Fibroblast of skin of left quadriceps (primary cell): ENCODE measurements around the gene NKAIN2.
"Not testable (repeated sequence)": the region's sequence is repeated elsewhere in the genome, so short reads cannot be mapped to it uniquely, and the experiment has no call there.

Experiments used
- DNase-seq, 2 experiments: peaks; one replicate each; pipeline ENCODE4 v3.0.0-alpha.2; 2013; ENCODE audit warnings: low read depth in 2 of 2

NKAIN2 gene

DNA sequence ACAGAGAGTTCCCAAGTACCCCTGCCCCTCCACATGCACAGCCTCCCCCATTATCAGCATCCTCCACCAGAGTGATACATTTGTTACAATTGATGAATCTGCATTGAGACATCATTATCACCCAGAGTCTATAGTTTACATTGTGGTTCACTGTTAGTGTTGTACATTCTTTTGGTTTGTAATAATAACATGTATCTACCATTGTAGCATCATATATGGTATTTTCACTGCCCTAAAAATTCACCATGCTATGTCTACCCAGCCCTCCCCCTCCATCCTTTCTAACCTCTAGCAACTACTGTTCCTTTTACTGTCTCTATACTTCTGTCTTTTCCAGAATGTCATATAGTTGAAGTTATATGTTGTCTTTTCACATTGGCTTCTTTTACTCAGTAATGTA, 884.7 kb downstream of the NKAIN2 start:
- no peak for DNase-seq

DNA sequence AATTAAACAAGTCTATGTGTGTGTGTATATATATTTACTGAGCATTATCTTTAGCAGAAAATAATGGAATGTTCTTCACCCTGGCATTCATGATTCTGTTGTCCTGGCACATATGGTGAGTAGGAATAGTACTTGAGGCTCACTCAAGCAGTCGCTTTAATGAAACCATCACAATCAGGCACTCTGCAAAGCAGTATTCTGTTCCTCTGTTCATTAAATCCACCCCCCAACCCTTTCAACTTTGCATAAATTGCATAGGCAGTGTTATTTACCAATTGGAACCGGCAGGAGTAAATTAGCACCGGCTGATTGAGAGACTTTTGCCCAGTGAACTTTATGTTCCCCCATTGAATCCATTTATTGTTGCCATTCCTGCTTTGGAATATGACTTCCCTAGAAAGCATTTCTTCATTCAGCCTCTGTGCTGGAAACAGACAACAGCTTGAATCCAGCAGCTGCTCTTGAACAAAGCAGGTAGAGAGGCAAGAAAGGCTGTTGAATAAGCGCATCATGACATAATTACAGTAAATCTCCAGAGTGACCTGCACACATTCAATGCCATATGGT, 890.6 kb downstream of the NKAIN2 start:
- DNase-seq, result no peak

DNA sequence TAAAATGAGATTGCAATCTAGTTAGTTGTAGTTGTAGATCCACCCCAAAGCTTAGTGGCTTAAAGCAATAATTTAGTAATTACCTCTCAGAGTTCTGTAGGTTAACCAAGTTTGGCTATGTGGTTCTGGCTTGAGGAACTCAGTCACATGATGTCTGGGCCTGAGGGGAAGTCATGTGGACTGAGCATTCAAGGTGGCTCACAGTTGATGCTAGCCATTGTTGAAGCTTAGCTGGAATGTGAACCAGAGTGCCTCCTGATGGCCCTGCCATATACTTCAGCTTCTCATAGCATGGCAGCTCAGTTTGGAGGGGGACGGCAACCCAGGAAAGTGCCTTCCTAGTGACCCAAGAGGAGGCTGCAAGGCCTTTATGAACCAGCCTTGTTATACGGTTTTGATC, 895.4 kb downstream of the NKAIN2 start:
- DNase-seq, result no peak

DNA sequence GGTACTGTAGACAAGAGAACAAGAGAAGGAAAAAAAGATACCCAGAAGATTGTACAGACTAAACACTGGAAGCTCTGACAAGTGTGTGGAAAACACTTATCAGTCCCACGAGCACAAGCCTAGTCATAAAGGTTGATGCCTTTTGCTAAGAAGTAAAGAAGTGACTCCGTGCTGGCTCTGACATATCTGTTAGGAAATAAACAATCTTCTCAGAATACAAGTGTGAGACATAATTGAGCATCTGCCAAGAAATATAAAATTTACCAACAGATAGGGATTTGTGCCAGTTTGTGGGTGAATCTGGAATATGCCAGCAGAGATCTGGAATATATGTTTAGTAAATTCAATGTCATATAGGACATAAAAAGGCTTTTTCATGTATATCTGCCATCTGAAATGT, 899.9 kb downstream of the NKAIN2 start:
- DNase-seq, result no peak

DNA sequence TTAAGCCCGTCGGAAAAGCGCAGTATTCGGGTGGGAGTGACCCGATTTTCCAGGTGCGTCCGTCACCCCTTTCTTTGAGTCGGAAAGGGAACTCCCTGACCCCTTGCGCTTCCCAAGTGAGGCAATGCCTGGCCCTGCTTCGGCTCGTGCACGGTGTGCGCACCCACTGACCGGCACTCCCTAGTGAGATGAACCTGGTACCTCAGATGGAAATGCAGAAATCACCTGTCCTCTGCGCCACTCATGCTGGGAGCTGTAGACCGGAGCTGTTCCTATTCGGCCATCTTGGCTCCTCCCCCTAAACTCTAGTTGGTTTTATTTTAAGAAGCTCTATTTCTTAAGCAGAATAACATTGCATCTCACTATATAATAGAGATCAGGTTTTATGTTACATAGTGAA, 908.9 kb downstream of the NKAIN2 start:
- DNase-seq, result not testable (repeated sequence)

DNA sequence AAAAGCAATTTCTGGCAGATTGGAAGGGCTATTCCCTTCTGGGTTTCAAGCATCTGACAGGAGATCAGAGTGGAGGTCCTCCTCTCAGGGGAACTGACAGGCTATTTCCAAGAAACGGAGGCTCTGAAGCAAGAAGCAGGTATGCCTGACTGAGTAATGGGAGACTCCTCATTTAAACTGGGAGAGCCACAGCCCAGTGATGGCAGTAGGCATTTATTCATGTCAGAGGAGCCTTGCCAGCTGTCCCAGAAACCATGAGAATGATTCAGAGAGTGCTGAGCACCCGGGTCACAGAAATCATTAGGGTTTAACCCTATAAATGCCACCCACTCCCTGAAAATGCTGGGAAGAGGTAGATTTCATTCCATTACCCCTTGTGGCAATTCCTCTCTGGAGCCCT, 911.1 kb downstream of the NKAIN2 start:
- DNase-seq, result no peak

DNA sequence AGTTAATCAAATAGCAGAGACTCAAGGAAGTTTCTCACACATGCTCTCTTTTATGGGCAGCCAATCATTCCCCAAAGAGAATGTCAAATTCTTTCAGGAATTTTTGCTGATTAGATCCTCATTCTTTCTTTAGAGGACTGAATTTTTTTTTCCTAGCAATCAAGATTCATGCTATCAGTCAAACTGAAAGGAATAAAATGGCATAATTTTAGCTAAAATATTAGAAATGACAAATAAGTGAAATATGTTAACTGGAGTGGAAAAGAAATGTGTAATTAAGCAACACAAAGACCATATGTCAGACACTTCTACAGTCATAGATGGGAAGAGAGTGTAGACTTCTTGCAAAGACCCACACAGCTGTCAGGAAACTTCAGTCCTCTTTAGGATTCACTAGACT, 916.2 kb downstream of the NKAIN2 start:
- DNase-seq, result no peak

DNA sequence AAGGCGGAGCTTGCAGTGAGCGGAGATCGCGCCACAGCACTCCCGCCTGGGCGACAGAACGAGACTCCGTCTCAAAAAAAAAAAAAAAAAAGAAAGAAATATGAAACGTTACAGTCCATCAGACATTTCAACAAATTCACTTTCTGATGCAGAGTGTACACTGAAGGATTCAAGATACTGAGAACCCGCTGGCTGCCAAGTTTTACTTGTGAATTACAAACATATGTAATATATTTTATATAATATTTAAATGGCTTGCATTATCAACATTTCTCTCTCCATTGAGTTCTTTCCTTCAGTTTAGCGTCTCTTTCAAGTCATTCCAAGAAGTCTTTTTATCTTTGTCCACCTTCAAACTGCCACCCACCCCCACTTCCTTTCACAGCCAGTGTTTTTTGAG, 917.7 kb downstream of the NKAIN2 start:
- no peak for DNase-seq

DNA sequence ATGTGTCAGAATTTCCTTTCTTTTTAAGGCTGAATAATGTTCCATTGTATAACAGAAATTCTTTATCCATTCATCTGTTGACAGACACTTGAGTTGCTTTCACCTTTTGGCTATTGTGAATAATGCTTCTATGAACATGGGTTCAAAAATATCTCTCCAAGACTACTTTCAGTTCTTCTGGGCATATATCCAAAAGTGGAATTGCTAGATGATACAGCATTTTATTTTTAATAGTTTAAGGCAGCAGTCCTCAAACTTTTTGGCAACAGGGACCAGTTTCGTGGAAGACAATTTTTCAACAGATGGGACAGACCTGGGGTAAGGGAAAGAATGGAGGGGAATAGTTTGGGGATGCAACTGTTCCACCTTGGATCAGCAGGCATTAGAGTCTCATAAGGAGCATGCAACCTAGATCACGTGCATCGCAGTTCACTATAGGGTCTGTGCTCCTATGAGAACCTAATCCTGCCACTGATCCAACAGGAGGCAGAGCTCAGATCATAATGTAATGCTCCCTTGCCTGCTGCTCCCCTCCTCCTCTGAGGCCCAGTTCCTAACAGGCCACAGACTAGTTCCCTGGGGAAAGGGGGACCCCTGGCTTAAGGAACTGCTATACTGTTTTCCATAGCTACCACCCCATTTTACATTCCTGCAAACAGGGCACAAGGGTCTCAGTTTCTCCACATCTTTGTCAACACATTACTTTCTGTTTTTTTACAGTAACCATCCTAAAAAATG, 918.6 kb downstream of the NKAIN2 start:
- DNase-seq, result no peak

DNA sequence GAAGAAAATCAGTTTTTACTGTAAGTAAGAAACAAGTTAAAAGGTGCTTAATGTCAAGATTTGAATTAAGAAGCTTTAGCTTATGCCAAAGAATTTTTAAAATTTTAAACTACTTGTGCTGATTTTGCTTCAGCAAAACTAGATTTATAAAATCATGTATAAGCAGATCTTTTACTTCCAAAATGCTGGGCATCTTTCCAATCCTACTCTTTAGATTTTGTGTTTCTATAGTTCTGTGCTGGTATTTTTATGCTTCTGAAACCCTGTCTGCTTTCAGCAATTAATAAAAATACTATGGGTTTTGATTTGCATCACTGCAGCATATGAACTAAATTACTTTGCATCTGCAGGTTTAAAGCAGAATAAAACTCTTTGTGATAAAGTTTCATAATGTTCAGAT, 920.0 kb downstream of the NKAIN2 start:
- no peak for DNase-seq

DNA sequence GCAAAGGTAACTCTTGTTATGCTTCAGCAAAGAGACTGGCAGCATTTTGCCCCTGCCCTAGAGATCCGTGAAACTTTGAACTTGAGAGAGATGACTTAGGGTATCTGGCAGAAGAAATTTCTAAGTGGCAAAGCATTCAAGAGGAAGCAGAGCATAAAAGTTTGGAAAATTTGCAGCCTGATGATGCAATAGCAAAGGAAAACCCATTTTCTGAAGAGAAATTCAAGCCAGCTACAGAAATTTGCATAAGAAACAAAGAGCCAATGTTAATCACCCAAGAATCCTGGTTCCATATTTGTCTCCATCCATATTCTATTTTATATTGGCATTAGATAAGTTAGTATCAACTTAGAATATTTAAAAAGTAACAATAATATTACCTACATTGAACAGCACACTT, 934.1 kb downstream of the NKAIN2 start:
- DNase-seq, result not testable (repeated sequence)

DNA sequence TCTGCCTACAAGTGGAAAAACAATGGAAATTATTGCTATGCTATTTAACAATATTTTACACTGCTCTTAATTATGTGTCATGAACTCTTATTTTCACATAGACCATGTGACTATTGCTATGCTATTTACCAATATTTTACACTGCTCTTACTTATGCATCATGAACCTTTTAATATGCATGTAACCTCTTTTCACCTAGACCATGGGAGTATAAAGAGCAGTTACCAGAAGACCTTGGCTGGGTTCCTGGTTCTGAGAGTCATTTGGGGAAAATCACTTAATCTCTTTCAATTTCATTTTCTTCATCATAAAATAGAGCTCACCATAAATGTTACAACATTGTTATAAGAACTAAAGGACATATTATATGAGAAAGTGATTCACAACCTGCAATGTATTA, 934.8 kb downstream of the NKAIN2 start:
- no peak for DNase-seq

DNA sequence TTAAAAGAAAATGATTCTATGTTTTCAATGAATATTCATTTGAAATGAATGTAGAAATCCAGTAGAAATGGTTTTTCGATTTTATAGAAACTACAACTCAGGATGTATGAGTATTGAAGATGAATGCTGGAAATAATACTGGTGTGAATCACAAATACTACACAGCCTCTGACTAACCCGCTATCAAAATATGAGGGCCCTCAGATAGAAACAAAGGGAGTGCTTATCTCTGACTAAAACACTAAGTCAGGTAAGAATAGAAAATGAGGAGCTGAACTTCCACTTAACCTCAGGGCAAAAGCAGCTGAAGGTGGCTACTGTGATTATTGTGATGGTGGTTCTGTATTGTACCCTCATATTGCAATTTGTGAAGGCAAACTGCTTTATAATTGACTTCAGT, 937.7 kb downstream of the NKAIN2 start:
- no peak for DNase-seq

DNA sequence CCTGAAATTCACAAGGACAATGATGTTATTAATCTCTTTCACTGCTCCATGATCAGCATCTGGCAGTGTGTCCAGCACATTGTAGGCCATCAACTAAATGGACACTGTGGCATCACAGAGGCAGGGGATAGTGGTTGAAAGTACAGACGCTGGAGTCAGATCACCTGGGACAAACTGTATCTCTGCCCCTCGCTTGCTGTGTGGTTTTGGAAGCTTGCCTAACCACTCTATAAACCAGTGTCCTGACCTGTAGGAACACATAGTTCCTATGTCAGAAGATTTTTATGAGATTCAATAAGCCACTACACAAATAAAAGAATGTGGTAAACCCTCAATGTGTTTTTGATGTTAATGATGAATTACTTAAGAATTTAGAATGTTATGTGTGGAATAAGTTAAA, 939.3 kb downstream of the NKAIN2 start:
- no peak for DNase-seq

DNA sequence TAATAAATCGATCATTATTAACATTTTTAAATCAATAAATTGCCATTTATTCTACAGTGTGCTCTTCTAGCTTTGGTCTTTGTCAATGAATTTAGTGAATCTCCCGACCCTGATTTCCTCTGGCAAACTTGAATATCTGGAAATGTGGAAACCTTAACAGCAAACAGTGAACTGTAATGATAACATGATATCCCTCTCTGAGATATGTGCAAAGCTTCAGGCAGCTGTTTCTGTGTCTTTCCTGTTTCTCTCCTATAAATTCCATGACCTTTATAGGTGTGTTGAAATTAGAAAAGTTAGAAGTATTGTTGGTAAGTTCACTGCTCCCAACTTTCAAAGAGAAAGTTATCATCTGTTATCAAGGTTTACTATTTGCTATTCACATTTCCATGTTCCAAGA, 939.8 kb downstream of the NKAIN2 start:
- no peak for DNase-seq

DNA sequence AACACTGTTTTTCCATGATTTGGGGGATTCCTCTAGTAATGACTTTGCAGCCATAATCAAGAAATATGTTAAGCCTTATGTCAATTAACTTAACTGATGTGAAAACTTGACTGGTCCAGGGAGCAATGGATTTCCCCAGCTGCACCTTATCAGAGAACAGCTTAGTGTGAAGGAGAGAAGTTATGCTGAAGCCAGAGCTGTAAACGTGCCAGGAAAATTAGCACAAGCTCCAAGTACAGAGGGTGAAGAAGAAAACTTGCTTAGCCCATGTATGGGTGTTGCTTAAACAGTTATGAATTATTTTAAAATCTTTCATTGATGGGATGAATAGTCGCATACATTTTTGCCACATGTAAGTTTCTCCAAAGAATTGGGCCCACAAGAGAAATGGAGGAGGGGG, 943.7 kb downstream of the NKAIN2 start:
- no peak for DNase-seq

DNA sequence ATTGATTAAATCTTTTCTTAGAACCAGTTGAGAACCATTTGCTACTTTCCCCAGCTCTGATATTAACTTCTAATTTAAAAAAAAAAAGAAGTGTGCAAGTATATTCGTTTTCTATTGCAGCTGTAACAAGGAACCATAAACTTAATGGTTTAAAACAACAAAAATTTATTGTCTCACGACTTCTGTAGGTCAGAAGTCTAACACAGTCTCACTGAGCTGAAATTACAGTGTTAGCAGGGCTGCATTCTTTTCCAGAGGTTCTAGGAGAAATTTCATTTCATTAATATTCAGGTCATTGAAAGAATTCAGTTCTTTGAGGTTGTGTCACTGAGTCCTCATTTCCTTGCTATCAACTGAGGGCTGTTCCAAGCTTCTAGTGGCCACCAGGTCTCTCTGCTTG, 945.1 kb downstream of the NKAIN2 start:
- no peak for DNase-seq

DNA sequence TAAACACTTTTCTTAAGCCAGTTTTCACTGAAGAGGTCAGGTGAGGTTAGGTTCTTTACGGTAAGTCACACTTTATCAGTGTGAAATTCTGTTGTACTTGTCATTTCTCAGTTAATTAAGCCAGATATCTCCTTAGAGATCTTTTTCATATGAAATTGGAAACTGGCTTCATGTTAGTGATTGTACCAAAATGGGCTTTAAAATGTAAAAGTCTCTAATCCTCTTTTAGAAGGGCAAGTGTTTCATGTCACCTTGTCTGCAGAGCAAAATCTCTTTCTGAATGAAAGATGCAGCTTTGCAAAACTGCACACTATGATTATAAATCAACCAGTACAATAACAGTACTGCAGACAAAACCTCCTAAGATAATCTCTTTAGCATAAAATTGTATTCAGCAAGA, 949.3 kb downstream of the NKAIN2 start:
- no peak for DNase-seq

DNA sequence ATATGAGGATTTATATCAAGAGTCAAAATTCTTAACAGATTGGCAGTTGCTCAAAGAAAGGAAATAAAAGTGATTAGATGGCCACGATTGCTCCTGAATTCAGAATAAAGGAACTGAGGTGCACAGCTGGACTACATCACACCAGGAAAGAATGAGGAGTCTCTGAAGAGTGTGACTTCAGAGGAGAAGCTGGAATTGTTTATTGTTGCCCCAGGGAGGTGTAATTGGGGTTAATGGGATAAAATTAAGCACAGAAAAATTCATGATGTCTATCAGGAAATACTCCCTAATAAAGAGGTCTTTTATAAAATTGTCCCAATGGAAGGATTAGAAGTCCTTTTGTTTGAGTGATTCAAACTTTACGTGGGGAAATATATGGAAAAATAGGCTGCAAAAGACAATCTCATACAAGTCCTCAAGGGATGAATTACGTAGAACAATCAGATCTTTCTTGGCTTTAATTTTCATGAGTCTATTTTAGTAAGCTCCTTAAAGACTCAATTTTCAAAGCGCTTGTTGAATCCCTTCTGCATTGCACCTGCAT, 950.0 kb downstream of the NKAIN2 start:
- DNase-seq, result no peak

DNA sequence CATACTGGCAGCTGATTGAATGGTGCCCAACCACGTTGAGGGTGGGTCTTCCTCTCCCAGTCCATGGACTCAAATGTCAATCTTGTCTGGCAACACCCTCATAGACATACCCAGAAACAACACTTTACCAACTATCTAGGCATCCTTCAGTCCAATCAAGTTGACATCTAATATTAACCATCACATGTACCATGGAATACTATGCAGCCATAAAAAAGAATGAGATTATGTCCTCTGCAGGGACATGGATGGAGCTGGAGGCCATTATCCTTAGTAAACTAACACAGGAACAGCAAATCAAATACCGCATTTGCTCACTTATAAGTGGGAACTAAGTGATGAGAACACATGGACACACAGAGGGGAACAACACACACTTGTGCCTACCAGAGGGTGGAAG, 951.7 kb downstream of the NKAIN2 start:
- DNase-seq, result no peak

DNA sequence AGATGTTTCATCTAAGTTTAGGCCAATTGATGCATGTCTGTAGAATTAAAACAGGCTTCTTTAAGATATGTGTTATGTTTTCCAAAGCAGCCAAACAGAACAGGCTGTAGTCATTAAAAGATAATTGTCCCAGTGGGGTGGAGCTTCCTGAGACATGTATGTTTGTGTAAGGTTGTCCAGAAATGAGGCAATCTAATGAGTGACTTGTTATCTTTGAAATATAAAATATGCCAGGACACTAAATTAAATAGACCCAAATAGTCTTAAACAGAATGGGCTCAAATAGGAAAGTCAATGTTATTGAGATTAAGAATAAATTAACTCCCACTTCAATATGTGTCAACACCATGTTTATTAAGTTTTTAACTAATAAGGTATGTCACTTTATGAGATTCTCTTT, 953.9 kb downstream of the NKAIN2 start:
- DNase-seq, result no peak

DNA sequence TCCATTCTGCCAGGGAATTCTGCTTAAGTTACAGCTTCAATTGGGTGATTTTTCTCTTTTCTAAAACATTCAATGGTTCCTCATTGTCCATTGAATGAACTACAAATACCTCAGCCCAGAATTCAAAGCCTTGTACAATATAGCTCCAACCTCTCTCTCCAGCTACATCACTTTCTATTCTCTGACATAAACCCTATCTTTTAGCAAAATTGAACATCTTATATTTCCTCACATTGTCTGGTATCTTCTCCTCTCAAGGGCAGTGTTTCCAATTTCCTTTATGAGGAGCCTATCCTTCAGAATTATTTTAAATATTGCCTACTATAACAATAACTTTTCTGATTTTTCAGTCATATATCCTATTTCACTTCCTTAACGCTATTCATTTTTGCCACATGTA, 955.0 kb downstream of the NKAIN2 start:
- DNase-seq, result no peak

DNA sequence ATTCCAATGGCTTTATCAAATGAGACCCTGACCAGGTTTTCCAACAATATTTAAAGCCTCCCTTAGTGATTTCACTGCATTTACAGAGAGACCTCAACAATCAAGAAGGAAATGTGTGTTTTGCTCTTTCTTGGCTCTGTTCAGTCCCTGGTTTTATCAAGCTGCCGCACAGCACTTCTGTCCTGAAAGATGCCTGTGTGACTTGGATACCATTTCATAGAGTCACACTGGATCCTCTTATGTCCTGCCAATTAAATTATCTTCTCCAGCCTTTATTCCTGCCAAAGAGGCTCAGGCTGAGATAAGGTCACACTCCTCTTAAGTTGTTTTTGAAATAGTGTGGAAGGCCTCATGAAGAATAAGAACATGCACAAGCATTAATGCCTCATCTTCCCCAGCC, 961.6 kb downstream of the NKAIN2 start:
- DNase-seq, result no peak

DNA sequence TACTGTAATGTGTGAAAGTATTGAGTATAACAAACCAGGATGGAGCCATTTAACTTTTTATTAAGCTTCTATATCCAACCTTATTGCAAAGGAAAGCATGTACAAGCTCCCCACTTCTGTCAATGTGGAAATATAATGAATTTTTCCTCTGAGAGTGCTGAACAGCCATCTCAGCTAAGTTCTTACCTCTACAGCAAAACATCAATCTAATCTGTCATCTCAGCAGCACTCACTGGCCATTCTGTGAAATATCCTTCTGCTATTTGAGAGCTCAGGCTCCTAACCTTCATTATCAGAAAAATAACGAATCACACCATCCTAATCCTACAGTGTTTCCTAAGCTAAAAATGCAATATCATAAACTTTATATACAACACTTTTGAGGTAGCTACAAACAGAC, 964.6 kb downstream of the NKAIN2 start:
- no peak for DNase-seq
